GM19452 (cell line): ENCODE results near the gene GRIN2A.

Experiments
- ATAC-seq: cut with Tn5 transposase; IDR thresholded peaks from one replicate; pipeline ENCODE4 v1.9.1; 2021; ENCODE audit not compliant: unreplicated experiment

GRIN2A gene

DNA sequence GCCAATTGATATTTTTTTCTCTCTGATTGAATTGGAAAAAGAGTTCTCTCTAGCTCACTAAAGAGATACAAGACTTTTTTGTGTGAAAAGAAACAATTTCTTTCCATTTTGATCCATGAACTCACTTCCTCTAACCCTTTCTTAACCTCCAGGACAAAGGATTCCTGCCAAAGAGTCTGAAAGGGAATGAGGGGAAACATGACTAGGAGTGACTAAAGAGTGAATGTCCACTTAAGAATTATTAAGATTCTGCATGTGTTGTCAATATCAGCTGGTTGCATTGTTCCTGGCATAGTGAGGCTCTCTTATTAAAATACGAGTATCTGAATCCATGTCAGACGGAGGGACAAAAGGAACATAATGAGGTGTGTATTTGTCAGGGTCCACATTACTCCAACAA lies 344.7 kb downstream of the GRIN2A start:
- ATAC-seq: no peak

GRCh38 chr16:9836118-9836736 lies 346.0 kb downstream of the GRIN2A start:
- no peak for ATAC-seq

GRCh38 chr16:9827062-9827752 lies 355.0 kb downstream of the GRIN2A start:
- ATAC-seq: no peak

DNA sequence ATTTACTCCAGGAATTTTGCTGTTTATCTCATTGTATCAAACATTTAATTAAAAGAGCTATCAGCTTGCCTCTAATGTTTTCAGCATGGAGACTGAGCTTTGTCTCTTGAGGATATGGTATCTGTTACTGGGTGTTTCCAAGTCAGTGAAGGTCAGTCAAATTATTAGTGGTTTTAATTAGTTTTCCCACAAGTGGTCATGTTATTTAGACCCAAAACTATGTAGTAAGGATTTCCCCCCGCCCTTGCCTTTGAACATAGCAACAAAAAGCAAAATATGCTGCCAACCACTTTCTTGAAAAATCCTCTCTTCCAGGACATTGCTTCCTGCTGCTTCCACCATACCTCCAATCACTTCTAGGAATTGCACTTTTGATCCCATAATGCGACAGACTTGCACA lies 355.6 kb downstream of the GRIN2A start:
- no peak for ATAC-seq

DNA sequence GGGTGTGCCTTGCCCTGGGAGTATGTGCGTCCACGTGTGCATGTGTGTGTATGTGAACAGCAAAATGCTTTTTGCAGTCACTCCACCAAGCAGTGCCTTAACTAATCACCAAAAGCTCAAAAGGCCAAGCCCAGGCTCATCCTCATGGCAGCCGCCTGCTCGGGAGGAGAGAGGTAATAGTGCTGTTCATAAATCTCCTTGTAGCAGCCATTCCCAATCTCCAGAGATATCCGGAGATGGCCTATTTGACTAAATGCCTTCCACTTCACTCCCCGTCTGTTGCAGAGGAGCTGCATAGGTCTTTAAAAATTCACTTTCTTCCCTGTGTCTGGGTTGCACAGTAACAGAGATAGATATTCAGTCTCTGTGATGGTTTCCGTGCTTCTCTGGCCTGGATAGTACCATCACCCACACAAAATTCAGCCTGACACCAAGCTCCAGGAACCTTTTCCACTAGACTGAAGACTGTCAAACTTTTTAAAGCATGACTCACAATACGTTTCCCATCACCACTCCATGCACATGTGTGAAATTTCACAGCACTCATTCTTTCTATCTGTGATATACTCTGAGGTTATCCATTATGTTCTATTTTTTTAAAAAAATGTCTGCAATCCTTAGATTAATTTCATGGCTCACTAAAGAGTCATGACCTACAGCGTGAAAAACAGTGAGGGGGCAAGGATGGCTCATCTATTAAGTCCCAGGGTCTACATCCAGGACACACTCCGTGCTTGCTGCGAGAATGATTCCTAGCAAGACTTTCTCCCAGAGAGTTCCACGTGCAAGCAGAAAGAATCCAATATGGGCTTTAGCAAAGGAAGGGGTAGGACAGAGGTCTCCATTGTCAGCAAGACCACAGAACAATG lies 357.8 kb downstream of the GRIN2A start:
- ATAC-seq: no peak

DNA sequence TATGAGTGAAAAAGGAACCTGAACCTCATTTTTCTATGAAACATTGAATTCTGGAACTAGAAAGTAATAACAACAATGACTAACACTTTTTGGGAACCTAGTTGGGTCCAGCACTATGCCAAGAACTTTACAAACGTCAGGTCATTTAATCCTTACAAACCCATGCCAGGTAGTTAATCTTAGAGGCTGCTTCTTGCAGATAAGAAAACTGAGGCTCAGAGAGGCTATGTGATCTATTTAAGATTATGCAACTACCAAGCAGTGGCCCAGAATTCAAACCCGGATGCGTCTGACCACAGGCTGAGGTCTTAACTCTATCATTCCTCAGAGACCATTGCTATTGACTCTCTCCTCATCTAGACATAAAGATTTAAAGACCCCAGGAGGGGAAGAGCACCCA lies 358.7 kb downstream of the GRIN2A start:
- no peak for ATAC-seq

DNA sequence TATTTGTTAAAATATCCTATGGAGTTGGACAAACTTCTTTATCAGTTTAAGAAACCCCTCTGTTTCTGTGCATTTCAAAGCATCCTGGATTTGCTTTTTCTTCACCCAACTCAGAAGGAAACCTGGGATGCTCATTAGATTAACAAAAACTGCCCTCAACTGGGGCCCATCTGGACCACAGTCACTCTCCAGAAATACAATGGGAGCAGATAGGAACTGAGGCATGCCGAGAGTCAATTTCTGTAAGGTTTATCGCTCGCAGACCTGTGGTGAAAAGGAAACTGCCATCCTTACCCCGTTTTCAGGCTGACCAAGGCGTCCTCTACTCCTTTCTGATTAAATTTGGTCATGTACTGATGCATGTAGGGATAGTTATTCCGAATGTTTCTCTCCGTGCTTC lies 360.3 kb downstream of the GRIN2A start:
- no peak for ATAC-seq

GRCh38 chr16:9821331-9821730 lies 360.9 kb downstream of the GRIN2A start:
- no peak for ATAC-seq

- no peak for ATAC-seq
Measured at GRCh38 chr16:9820476-9821246, 361.6 kb downstream of the GRIN2A start.

DNA sequence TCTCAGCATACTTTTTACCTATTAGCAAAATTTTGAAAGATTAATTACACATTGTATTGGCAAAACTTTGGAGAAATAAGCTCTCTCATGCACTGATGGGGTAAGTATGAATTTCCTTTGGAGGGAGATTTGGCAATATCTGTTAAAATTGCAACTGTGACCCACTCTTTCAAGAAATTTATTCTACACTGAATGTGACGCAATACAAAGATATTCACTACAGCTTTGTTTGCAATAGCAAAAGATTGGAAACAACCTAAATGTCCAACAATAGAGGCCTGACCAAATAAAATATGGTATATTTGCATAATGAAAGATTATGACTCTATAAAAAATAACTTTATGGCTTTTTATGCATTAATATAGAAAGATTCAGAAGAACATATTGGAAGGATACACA lies 363.5 kb downstream of the GRIN2A start:
- ATAC-seq: no peak

DNA sequence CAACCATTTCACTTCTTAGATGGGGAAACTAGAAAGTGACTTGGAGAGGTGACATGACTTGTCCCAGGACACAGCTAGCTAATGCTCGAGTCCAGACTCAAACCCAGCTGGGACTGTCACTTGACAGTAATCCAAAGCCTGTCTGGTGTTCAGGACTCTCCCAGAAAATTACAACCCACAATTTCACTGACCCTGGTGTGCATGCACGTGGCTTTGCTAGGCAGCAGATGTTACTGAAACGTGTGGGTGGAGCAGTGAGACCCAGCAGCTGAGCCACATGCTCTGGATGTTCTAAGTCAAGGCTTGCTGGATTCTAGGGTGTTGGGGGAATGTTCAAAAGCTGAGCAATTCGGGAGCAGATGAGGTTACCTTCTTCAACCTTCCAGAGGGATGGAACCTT lies 364.6 kb downstream of the GRIN2A start:
- ATAC-seq: no peak

- ATAC-seq: no peak
Measured at GRCh38 chr16:9816644-9817043, 365.6 kb downstream of the GRIN2A start.

DNA sequence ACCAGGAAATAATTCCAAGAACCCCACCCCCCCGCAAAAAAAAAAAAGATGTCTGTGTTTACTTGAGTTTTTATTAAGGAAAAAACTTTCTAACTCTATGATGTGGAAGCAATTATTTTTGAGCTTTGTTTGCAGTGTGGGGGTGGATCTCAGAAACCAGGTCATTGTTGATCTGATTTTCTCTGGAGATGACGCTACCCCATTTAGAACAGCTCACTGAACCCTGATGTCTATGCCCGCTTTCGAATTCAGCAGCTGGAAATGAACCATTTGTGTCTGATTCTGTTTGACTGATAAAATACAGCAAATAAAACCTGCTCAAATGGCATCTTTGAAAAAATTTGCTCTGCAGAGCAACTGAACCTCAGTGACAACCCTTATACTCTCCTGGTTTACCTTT lies 368.6 kb downstream of the GRIN2A start:
- ATAC-seq: no peak

GRCh38 chr16:9808210-9808609 lies 374.0 kb downstream of the GRIN2A start:
- ATAC-seq: no peak

DNA sequence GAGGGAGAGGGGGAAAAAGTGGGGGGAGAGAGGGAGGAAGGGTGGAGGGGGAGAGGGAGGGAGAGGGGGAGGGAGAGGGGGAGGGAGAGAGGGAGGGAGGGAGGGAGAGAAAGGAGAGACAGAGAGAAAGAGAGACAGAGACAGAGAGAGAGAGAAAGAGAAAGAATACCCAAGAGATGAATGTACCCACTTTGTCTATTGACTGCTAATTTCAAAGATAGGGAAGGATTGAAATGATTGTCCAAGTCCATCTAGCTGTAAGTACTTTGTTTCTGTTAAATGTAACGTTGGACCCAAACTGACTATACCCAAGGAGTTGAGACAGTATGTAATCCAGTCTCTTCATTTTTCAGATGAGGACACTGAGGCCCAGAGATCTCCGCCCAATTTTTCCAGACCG lies 374.9 kb downstream of the GRIN2A start:
- no peak for ATAC-seq

DNA sequence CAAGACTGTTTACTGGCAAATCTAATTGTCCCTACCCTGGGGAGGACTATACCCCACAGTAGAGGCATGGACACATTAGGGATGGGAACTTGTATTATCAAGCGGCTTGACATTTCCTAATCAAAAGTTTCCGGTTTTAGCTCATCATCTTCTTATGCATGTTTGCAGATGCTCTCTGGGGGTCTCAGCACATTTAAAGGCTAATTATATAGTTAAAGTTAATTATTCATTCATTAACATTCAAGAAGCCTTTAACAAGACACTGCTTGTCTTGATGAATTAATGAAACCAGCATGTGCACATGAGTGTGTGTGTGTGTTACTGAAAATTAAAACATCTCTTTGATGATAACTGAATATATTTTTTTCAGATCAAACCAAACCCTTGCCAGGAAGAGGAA lies 377.1 kb downstream of the GRIN2A start:
- ATAC-seq: no peak

GRCh38 chr16:9802160-9802559 lies 380.1 kb downstream of the GRIN2A start:
- no peak for ATAC-seq

DNA sequence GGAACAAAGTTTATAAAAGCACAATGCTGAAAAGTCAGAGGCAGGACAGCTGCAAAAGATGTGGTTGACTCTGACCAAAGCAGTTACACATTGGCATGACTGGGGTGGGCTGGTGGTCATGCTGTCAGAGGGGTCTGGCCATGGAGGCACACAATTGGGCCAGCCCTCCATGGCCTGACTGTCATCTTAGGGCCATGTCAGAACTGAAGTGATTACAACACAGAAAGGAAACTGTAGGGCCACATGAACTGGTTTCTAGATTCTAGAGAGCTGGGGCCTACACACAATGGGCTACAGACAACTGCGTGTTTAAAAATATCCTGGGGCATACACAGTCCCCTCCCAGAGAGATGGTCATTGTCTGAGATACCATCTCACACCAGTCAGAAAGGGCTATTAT lies 380.6 kb downstream of the GRIN2A start:
- ATAC-seq: no peak

DNA sequence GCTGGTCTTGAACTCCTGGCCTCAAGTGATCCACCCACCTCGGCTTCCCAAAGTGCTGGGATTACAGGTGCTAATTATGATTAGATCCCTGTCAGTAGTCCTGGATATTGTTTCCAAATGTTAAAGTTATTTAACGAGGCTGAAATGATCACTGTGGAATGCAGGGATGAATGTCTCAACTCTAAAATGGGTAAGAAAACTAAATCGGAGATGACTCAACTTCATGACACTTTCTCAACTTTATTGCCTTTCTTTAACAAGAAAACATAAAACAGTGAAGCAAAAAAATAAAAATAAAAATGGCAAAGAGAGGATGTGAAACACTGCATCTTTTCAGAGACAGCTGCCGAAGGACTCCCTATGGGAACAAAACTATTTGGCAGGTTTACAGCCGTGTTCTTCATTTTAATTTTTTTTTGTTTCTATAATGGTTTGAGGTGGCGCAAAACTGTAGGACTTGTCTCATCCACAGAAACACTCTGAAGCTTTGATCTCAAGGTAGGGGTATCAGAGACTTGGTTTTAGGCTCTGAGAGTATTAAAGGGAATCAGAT lies 382.0 kb downstream of the GRIN2A start:
- no peak for ATAC-seq

DNA sequence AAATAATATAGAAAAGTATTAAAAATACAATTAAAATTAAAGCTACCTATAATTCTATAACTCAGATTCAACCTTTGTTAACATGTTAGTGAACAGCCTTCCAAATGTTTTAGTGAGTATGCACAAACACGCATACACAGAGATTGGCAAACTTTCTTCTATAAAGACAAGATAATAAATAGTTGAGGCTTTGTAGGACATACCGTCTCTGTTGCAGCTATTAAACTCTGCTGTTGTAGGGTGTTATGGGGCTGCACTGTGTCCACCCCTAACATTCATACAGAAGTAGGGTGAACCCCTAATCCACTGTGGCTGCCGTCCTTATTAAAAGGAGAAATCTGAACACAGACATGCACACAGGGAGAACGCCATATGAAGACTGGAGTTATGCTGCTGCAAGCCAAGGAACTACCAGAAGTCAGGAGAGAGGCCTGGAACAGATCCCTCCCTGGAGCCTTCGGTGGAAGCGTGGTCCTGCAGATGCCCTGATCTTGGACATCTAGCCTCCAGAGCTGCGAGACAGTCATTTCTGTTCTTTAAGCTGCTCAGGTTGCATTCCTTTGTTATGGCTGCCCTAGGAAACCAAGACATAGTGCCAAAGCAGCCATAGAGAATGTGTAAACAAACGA lies 383.2 kb downstream of the GRIN2A start:
- no peak for ATAC-seq

GRCh38 chr16:9798474-9798873 lies 383.8 kb downstream of the GRIN2A start:
- no peak for ATAC-seq
